ENCODE results near the gene UGT2B7. TPM values are rescaled to one million over a fixed set of nuclear protein-coding genes. Genes with fewer than 3 reads are reported as not detected.
"Not testable (repeated sequence)": the region's sequence is repeated elsewhere in the genome, so short reads cannot be mapped to it uniquely, and the experiment has no call there.

The UGT2B7 gene
- total RNA-seq, 1 donor from 2014 or later: not detected

DNA sequence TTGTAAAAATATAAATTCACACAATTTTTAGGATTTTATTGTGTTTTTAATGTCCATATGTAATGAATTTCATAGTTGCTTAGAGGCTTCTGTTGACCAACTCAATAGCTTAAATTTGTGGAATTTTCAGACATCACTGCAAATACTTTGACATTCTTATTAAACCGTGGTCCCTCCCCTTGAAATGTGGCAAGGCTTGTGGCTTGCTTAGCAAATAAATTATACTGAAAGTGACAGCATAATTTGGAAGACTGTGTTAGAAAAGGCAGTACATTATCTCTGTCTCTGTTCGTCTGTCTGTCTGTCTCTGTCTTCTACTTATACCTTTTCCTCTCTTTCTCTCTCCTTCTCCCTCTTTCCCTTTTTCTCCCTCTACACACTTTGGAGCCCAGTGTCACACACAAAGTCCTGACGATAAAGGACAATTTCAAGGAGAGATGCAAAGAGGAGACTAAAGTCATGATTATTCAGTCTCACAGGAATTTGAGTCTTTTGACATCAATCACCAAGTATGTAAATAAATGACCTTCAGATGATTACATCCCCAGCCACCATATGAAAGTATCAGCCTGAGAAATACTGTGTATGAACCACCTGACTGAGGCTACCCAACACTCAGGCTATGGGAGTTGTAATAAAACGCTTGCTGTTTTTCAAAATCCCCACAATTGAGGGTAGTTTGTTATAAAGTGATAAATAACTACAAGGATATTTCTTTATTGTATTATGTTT lies 21.0 kb upstream of the UGT2B7 start:
- ATAC-seq (ENCODE audit: poor library complexity) (no peak), DNase-seq (no peak)

DNA sequence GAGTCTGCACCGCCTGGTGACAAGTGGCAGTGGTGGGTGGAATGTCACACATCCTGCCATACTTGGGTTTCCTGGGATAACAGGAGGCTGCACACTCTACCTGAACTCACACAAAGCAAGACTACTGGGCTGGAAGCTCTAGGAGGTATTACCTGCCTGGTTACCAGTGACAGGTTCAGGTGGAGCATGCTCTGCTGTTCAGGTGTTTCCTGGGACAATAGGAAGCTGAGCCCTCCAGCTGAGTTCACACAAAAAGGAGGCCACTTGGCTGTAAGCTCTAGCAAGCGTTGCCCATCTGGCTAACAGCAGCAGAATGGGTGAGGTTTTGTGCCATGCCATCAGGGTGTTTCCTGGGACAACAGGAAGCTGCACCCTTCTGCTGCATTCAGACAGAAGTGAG lies 17.4 kb upstream of the UGT2B7 start:
- no peak for DNase-seq
- intact Hi-C loops (cut with DNase I): no loop called here
- no peak for ATAC-seq (ENCODE audit: poor library complexity)

More for the DNA sequence above, 21.0 kb upstream of the UGT2B7 start:
- intact Hi-C loops (cut with DNase I): no loop called here

DNA sequence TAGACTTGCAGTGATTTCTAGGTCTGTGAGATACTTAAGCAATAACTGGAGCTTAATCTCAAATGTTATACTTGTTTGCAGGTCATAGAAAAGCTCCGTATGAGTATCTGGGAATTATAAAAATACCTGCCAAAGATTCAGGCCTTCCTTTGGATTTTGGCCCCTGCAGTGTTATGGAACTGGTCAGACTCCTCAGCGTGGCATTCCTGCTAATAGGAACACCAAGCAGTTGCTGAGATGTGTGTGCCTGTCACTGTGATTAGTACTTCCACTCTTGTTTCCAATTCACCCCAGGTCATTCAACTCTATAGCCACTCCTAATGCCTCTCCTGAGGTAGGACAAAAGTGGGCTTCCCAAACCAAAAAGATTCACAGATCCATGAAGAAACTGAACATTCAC lies 7.8 kb upstream of the UGT2B7 start:
- ATAC-seq (ENCODE audit: poor library complexity) (no peak), DNase-seq (no peak)
- intact Hi-C loops (cut with DNase I): no loop called here

DNA sequence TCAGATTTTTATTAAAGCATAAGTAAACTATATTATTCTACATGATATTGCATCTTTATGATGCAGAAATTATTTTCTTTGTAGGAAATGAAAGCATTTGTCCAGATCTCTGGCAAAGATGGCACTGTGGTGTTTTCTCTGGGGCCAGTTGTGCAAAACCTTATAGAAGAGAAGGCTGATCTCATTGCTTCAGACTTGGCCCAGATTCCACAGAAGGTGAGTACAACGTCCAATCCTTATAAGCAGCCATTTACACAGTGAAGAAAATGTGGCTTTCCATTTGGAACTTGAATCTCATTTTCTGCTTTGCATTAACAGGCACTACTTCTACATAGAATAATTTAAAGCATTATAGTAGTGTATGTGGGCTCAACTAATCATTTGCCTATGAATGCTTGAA lies 6.9 kb upstream of the UGT2B7 start:
- ATAC-seq (ENCODE audit: poor library complexity): no peak
- no peak for DNase-seq
- intact Hi-C loops (cut with DNase I): no loop called here

DNA sequence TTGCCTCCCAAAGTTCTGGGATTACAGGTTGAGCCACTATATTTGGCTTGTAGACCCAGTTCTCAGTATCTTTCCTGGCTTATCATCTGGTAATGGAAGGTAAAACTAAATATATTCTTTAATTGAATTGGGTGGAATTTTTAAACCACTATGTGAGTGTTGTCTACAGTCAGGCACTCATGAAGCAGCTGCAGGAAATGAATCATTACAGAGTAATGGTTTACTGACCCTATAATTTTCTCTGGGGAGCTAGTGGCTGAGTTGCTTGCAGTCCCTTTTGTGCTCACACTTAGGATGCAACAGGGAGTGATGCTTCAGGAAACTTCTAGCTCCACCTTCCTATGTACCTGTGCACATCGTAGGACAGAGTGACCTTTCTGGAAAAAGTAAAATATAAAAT lies 4.1 kb upstream of the UGT2B7 start:
- no peak for ATAC-seq (ENCODE audit: poor library complexity)
- DNase-seq: no peak
- intact Hi-C loops (cut with DNase I): no loop called here

DNA sequence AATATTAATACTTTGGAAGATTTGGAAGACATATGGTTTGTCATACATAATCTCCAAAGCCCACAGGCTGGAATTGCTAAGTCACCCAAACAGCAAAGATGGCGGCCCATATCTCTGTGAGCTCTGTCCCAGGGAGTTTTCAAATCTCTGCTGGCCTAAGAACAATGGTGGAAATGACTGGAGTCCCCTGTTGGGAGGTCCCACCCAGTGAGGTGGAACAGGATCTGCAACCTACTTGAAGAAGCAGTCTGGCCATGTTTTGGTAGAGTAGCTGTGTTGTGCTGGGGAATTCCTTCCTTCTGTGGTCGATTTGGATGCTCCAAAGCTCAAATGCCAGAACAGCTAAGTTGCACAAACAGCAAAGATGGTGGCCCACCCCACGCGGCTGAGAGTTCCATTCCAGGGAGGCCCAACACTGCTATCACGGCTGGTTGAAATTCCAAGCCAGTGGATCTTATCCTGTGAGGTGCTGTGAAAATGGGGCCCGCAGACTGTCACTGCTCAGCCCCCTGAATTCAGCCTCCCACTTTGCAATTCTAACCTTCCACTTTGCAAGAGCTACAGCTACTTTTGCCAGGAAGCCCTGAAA lies 3.2 kb upstream of the UGT2B7 start:
- ATAC-seq (ENCODE audit: poor library complexity) (no peak), DNase-seq (no peak)
- intact Hi-C loops (cut with DNase I): no loop called here

DNA sequence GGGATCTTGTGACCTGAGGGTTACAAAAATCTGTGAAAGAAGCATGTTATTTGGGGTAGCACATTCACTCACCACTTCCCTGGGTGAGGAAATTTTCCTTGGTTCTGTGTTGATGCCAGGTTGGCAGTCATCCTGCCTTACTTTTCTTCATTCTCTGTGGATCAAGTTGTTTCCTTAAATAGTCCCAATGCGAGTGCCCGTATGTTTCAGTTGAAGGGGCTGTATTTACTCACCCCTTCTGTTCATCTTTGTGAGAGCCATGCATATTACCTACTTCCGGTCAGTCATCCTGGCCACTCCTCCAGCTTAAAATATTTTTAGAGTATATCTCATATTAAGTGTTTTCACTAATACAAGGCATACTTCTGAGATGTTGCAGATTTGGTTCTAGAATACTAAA lies 2.6 kb upstream of the UGT2B7 start:
- intact Hi-C loops (cut with DNase I): no loop called here
- no peak for ATAC-seq (ENCODE audit: poor library complexity)
- no peak for DNase-seq

DNA sequence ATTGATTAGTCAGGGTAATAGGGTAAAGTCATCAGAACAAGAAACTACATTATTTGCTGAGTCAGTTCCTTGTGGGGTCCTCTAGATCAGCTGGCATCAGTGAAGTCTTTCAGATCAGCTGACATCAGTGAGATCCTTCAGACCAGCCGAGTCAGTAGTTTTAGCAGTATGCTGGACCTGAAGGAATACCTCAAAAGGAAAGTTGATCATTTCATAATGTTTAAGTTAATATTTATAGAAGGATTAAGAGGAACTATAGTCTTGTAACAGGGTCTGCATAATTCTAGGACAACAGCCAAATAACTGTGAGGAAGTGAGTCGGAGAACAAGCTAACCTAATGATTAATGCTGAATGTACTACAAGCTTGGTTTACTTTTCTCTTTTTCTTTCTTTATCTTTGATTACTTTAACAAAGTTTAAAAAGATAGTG lies 958 bp upstream of the UGT2B7 start:
- no peak for DNase-seq
- ATAC-seq (ENCODE audit: poor library complexity): no peak
- intact Hi-C loops (cut with DNase I): no loop called here

DNA sequence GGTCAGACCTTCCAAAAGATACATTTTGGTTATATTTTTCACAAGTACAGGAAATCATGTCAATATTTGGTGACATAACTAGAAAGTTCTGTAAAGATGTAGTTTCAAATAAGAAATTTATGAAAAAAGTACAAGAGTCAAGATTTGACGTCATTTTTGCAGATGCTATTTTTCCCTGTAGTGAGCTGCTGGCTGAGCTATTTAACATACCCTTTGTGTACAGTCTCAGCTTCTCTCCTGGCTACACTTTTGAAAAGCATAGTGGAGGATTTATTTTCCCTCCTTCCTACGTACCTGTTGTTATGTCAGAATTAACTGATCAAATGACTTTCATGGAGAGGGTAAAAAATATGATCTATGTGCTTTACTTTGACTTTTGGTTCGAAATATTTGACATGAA lies 536 bp downstream of the UGT2B7 start:
- DNase-seq (no peak), ATAC-seq (ENCODE audit: poor library complexity) (no peak)
- intact Hi-C loops (cut with DNase I): no loop called here

DNA sequence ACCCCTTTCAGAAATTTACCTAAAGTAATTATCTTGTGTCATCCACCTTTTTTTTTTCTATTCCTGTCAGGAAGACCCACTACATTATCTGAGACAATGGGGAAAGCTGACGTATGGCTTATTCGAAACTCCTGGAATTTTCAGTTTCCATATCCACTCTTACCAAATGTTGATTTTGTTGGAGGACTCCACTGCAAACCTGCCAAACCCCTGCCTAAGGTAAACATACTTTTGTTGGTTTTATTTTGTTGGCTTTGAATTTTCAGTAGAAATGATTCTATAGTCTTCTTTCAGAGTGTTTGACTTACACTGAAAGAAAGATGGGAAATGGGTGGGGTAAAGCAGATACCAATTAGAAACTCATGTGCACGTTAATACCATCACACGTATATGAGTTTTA lies 2.2 kb downstream of the UGT2B7 start:
- intact Hi-C loops (cut with DNase I): no loop called here
- ATAC-seq (ENCODE audit: poor library complexity) (no peak), DNase-seq (no peak)

DNA sequence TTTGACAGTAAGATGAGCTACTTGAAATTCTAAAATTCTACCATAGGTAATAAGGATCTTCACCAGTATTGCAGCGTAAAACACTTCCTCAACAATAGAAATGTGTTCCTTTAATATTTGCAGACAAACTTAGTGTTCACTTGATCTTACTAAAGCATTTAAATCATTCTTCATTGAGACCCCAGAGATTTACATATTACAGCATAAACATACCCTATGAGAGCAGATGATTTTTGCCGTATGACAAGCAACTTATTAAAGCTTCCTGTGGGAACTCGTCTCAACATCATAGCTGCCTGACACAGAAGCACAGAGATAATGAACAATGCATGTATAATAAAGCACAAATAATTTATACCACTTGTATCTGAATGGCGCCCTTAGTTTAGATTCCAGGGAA lies 3.6 kb downstream of the UGT2B7 start:
- intact Hi-C loops (cut with DNase I): no loop called here
- ATAC-seq (ENCODE audit: poor library complexity) (no peak), DNase-seq (no peak)

DNA sequence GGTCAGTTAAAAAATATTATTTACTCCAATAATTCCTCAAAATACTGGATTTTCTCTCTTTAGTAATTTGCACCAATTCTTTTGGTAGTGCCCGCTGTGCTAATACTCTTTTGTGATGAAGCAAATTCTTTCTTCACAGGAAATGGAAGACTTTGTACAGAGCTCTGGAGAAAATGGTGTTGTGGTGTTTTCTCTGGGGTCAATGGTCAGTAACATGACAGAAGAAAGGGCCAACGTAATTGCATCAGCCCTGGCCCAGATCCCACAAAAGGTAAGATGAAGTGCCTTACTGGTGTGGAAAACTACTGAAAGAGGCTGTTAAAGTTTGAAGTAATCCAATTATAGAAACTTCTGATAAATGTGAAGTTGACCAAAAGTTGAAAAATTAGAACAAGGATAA lies 6.4 kb downstream of the UGT2B7 start:
- DNase-seq; ATAC-seq (ENCODE audit: poor library complexity); intact Hi-C loops (cut with DNase I): not testable (repeated sequence)

DNA sequence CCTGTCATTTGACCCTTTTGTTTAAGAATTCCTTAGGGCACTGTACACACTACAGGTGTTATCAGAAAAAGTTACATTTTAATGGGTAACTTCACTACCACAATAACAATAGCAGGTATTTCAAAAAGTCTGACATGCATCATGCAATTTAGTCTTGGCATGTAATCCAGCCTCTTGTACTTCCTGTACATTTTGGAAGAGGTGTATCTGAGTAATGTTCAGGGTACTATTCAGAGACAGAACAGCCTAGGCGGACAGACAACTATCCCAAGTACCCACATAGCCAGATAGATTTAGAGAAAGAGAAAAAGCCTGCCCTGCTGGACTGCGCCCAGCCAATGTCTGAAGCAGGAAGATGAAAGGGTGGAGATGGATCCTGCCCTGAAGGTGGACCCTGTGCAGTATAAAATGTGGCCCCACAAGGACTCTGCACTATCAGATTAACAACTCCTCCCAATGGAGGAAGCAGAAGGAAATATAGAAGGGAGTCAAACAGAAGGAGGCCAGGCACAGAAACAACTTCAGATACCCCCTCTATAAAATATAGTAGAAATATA lies 8.5 kb downstream of the UGT2B7 start:
- no peak for DNase-seq
- ATAC-seq (ENCODE audit: poor library complexity): no peak
- intact Hi-C loops (cut with DNase I): no loop called here

DNA sequence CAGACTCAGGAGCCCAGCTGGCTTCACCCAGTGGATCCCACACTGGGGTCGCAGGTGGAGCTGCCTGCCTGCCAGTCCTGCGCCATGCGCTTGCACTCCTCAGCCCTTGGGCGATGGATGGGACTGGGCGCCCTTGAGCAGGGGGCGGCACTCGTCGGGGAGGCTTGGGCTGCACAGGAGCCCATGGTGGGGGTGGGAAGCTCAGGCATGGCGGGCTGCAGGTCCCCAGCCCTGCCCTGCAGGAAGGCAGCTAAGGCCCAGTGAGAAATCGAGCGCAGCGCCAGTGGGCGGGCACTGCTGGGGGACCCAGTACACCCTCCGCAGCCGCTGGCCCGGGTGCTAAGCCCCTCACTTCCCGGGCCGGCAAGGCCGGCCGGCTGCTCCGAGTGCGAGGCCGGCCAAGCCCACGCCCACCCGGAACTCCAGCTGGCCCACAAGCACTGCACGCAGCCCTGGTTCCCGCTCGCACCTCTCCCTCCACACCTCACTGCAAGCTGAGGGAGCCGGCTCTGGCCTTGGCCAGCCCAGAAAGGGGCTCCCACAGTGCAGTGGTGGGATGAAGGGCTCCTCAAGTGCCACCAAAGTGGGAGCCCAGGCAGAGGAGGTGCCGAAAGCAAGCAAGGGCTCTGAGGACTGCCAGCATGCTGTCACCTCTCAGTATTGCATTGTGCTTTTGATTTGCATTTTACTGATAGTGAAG lies 19.0 kb downstream of the UGT2B7 start:
- ATAC-seq (ENCODE audit: poor library complexity); DNase-seq; intact Hi-C loops (cut with DNase I): not testable (repeated sequence)

DNA sequence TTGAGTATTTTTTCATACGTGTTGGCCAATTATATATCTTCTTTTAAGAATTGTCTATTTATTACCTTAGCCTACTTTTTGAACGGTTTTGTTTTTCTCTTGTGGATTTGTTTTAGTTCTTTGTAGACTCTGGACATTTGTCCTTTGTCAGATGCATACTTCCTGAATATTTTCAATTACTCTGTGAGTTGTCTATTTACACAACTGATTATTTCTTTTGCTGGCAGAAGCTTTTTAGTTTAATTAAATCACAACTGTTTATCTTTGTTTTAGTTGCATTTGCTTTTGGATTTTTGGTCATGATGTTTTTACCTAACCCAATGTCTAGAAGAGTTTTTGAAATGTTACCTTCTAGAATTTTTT lies 19.6 kb downstream of the UGT2B7 start:
- intact Hi-C loops (cut with DNase I): no loop called here
- ATAC-seq (ENCODE audit: poor library complexity) (no peak), DNase-seq (no peak)

DNA sequence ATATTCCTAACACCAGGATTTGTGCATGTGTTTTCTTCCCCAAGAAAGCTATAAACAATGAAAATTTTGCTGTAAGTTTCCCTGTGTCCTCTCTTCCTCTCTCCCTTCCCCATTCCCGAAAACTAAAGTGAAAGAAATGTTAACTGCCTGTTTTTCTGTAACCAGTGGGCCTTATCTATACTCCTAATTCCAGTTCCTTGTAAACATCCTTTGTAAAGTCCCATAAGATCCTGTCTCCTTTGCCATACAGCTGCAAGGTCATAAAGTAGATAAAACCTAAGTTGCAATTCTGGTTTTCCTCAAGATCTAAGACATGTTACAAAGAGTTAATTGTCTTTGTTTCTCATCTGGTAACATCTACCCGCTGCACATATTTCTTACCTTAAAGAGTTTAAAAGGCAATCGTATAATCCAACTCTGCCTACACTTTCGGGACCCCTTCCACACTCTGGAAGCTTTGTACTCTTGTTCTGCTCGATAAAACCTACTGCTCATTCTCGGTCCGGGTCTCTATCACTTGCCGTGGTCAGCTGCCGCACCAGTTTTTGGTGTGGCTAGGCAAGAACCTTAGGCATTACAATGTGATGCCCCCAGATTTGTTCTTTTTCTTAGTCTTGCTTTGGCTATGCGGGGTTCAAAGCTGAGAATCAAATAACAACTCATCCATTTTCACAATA lies 20.5 kb downstream of the UGT2B7 start:
- no peak for DNase-seq
- ATAC-seq (ENCODE audit: poor library complexity): no peak
- intact Hi-C loops (cut with DNase I): no loop called here

DNA sequence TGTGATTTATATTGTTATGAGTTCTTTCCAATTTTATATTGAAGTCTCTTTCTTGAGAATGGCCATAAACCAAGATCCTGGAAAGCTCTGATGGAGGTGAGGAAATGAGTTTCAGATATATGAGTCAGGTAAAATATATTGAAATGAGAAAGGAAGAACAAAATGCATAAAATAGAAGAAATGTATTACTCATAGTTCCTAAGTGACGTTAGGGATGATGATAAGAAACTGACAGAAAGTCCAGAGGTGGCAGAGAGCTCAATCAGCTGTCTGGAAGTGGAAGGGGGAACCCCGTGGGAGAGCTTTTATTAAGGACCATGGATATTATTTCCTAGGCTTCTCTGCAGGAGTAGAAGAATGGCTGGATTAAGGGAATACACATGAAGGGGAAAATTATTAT lies 24.6 kb downstream of the UGT2B7 start:
- ATAC-seq (ENCODE audit: poor library complexity) (no peak), DNase-seq (no peak)
- intact Hi-C loops (cut with DNase I): no loop called here

DNA sequence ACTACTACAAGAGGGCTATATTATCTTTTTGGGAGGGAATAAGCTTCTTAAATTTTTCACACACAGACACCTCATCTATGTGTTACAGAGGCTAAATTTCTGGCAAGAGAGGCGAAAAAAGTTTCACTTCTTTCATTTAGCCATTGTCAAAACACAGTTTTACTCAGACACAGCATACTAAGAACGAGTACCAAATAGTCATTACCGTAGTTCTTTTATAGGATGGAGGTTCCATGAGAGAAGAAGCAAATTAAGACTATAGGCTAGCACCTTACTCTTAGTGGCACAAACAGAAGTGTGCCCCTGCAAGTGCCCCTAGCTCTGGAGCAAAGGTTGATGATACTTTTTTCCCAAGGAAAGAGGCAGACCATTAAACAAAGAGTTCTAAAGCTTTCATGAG lies 26.2 kb downstream of the UGT2B7 start:
- intact Hi-C loops (cut with DNase I): no loop called here
- DNase-seq (no peak), ATAC-seq (ENCODE audit: poor library complexity) (no peak)

DNA sequence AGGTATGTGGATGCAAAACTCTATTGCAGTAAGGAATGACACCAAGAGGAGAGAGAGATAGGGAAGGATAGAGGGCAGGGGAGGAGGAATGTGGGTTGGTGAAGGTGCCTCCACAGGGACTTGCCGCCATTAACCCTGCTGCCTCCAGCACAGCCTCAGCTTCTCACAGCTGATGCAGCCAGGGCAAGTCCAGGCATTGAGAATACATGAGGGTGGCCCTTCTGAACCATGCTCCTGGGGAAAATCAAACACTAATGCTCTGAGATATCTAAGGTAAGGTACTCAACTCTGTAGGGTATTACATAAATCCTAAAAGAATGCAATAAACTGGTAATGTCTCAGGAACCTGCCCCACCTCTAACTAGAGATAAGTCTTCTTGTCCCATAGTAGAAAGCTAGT lies 28.7 kb downstream of the UGT2B7 start:
- ATAC-seq (ENCODE audit: poor library complexity): no peak
- intact Hi-C loops (cut with DNase I): no loop called here
- no peak for DNase-seq
